Osteoblast (primary cell): ENCODE measurements around the gene NMNAT2. TPM values are rescaled to one million over a fixed set of nuclear protein-coding genes. Genes with fewer than 3 reads are reported as not detected.
A peak's percentile ranks its signal among the peaks of the same experiment; 100 is the strongest.

ENCODE experiments used
- DNase-seq: peaks from one replicate; pipeline ENCODE4 v3.0.0; 2011; ENCODE audit warnings: low spot score, mixed read lengths; ENCODE audit not compliant: insufficient read length; ENCODE audit errors: missing footprints
- H2AFZ ChIP-seq: 2 replicates; pipeline ENCODE4 v1.6.0; 2011; ENCODE audit warnings: mild to moderate bottlenecking, low read length
- H3K27ac ChIP-seq: 2 replicates; pipeline ENCODE4 v1.5.1; 2011; ENCODE audit warnings: mild to moderate bottlenecking, low read depth, low read length, moderate library complexity
- H3K27me3 ChIP-seq: 2 replicates; pipeline ENCODE4 v1.6.0; 2012; ENCODE audit warnings: mild to moderate bottlenecking, control low read depth, inconsistent platforms, low read length, moderate library complexity; ENCODE audit not compliant: insufficient read depth
- H3K36me3 ChIP-seq: 2 replicates; pipeline ENCODE4 v1.5.1; 2011; ENCODE audit warnings: mild to moderate bottlenecking, low read length, control low read depth, moderate library complexity; ENCODE audit not compliant: insufficient read depth
- H3K4me1 ChIP-seq: 2 replicates; pipeline ENCODE4 v1.5.1; 2011; ENCODE audit warnings: mild to moderate bottlenecking, low read length, control low read depth, moderate library complexity; ENCODE audit not compliant: insufficient read depth
- H3K4me2 ChIP-seq: 2 replicates; pipeline ENCODE4 v1.6.0; 2011; ENCODE audit warnings: mild to moderate bottlenecking, low read length; ENCODE audit not compliant: insufficient read depth
- H3K4me3 ChIP-seq: fragments of 200-600 bp; sonication (generic); 3 replicates; pipeline ENCODE4 v1.5.1; 2012; ENCODE audit warnings: mild to moderate bottlenecking, low read length, inconsistent platforms; ENCODE audit not compliant: insufficient read depth
- H3K79me2 ChIP-seq: 2 replicates; pipeline ENCODE4 v1.6.0; 2012; ENCODE audit warnings: mild to moderate bottlenecking, low read length, control low read depth, inconsistent platforms; ENCODE audit not compliant: insufficient read depth
- H3K9me3 ChIP-seq: 2 replicates; pipeline ENCODE4 v1.5.1; 2011; ENCODE audit warnings: low read depth, low read length, control low read depth
- H4K20me1 ChIP-seq: 2 replicates; pipeline ENCODE4 v1.6.0; 2012; ENCODE audit warnings: mild to moderate bottlenecking, low read length, control low read depth; ENCODE audit not compliant: insufficient read depth
- CTCF ChIP-seq: IDR thresholded peaks from 2 replicates; pipeline ENCODE4 v1.5.1; 2011; ENCODE audit warnings: mild to moderate bottlenecking, low read depth, low read length, moderate library complexity; ENCODE audit errors: extremely low read depth
- total RNA-seq: library from RNA; depleted of rRNA; stranded (reverse); fragments of >200 nt; gene quantifications from 2 replicates; pipeline ENCODE4 v1.2.3, GENCODE V29; 2012

The NMNAT2 gene
- total RNA-seq, 1 donor, result 2.5 TPM

GRCh38 chr1:183272390-183272848, 145.8 kb downstream of the NMNAT2 start:
- H3K79me2 ChIP-seq, result peaks cover 2% of the 10 kb centered on the region
- TF ChIP-seq CTCF, result no peak
- H3K36me3 ChIP-seq, result no peaks in the 10 kb centered on the region
- peak overlapping the region; percentile 95 for H3K27ac ChIP-seq
- H2AFZ ChIP-seq, result no peak overlapping the region
- H3K4me1 ChIP-seq, result peaks cover 46% of the 10 kb centered on the region
- DNase-seq, result peak; percentile 89
- no peak overlapping the region for H3K4me3 ChIP-seq
- H4K20me1 ChIP-seq, result no peaks in the 10 kb centered on the region
- H3K9me3 ChIP-seq, result no peaks in the 10 kb centered on the region
- H3K4me2 ChIP-seq, result peak overlapping the region; percentile 10
- H3K27me3 ChIP-seq, result no peaks in the 10 kb centered on the region

- no peak for TF ChIP-seq CTCF
- Histone ChIP-seq H2AFZ (no peak overlapping the region), H3K36me3 (no peaks in the 10 kb centered on the region), H3K4me2 (peak overlapping the region; percentile 63), H3K4me3 (peak overlapping the region; percentile 9), H3K79me2 (peaks cover 2% of the 10 kb centered on the region), H3K4me1 (peaks cover 48% of the 10 kb centered on the region), H4K20me1 (no peaks in the 10 kb centered on the region), H3K9me3 (no peaks in the 10 kb centered on the region), H3K27ac (peak overlapping the region; percentile 95), H3K27me3 (no peaks in the 10 kb centered on the region)
- peak; percentile 91 for DNase-seq
Observed at GRCh38 chr1:183270541-183271141, 147.5 kb downstream of the NMNAT2 start.

GRCh38 chr1:183267646-183268431, 150.3 kb downstream of the NMNAT2 start:
- no peaks in the 10 kb centered on the region for H3K9me3 ChIP-seq
- peak; percentile 93 for DNase-seq
- H3K36me3 ChIP-seq, result no peaks in the 10 kb centered on the region
- H3K4me2 ChIP-seq, result peak overlapping the region; percentile 32
- no peaks in the 10 kb centered on the region for H4K20me1 ChIP-seq
- peaks cover 41% of the 10 kb centered on the region for H3K4me1 ChIP-seq
- no peak for TF ChIP-seq CTCF
- H2AFZ ChIP-seq, result peak overlapping the region; percentile 54
- no peak overlapping the region for H3K4me3 ChIP-seq
- peak overlapping the region; percentile 95 for H3K27ac ChIP-seq
- no peaks in the 10 kb centered on the region for H3K27me3 ChIP-seq
- H3K79me2 ChIP-seq, result no peaks in the 10 kb centered on the region
